ENCODE data around the gene MED25. TPM values are rescaled to one million over a fixed set of nuclear protein-coding genes. Genes with fewer than 3 reads are reported as not detected.

MED25 gene
- total and polyA plus RNA-seq, 2 of the 8 experiments (the other 6 are each of a cell fraction or from before 2014, with no cell fraction given): 21.6 to 71.4 TPM

DNA sequence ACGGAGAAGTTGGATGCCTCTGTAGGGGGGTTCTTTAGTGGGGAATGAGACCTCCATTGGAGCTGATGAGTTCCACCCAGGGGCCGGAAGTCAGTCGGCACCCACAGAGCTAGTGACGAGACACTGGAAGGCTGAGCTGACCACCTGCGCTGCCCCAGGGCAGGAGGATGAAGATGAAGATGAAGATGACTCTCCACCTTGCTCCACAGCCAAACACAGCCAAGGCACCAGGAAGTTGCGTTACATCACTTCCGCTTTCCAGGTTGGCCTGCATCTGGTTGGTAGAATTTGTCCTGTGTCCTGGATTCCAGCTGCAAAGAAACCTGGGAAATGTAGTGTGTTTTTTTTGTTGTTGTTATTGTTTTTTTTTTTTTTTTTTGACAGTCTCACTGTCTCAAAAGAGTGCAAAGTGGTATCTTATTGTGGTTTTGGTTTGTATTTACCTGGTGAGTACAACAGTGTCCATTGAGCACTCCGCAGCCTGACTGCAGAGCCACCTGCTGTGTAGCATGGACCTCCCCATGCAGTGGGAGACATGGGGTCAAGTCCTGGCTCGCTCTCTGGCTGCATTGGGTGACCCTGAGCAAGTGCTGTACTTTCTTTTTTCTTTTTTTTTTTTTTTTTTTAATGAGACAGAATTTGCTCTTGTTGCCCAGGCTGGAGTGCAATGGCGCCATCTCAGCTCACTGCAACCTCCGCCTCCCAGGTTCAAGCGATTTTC lies 61.3 kb downstream of the MED25 start (continued):
- TF ChIP-seq CTBP2 (IDR thresholded peaks at IDR 0.05; ENCODE audit: borderline replicate concordance, insufficient read depth, insufficient read length, low read length): no peak
- TF ChIP-seq RNF2 (IDR thresholded peaks at IDR 0.05; ENCODE audit: borderline replicate concordance, low read depth, low read length, missing control alignments, poor library complexity, severe bottlenecking): no peak
- TF ChIP-seq EZH2 (IDR thresholded peaks at IDR 0.05; ENCODE audit: low read depth, low read length, severe bottlenecking): no peak
- no peak for TF ChIP-seq HDAC2 (IDR thresholded peaks at IDR 0.05; ENCODE audit: borderline replicate concordance in 1 of 2, low read depth in 2 of 2, low read length in 2 of 2)
- no peak for TF ChIP-seq HDAC6 (IDR thresholded peaks at IDR 0.05; ENCODE audit: low read depth, low read length)
- TF ChIP-seq SIRT6 (IDR thresholded peaks at IDR 0.05; ENCODE audit: low read length): no peak
